ENCODE results near the gene RXYLT1. TPM values are rescaled to one million over a fixed set of nuclear protein-coding genes. Genes with fewer than 3 reads are reported as not detected.

RXYLT1 gene
- total RNA-seq, 2 donors from 2014 or later = 14.7 to 20.9 TPM

- H3K27me3 Mint-ChIP-seq = peaks cover 18 to 25% of the 10 kb centered on the region in 2 donors
- H3K9me3 Mint-ChIP-seq = no peaks in the 10 kb centered on the region
- no peak overlapping the region for H3K27ac Mint-ChIP-seq
- DNase-seq (ENCODE audit: low spot score) (no peak), ATAC-seq (no peak)
- no peak overlapping the region for H3K4me3 Mint-ChIP-seq
- H3K4me1 Mint-ChIP-seq (ENCODE audit: low read depth in 2 of 2) = no peaks in the 10 kb centered on the region
- peaks cover 4% of the 10 kb centered on the region for H3K36me3 Mint-ChIP-seq
Observed at GRCh38 chr12:63770375-63770774, 9.3 kb upstream of the RXYLT1 start.

- Mint-ChIP-seq H3K27ac (no peak overlapping the region), H3K9me3 (no peaks in the 10 kb centered on the region), H3K36me3 (peaks cover 4% of the 10 kb centered on the region), H3K4me3 (no peak overlapping the region), H3K4me1 (ENCODE audit: low read depth in 2 of 2) (peaks cover 11 to 24% of the 10 kb centered on the region in 2 donors), H3K27me3 (peaks cover 14 to 24% of the 10 kb centered on the region in 2 donors)
- no peak for DNase-seq (ENCODE audit: low spot score)
- ATAC-seq = no peak
Observed at GRCh38 chr12:63777340-63777739, 2.4 kb upstream of the RXYLT1 start.

- Mint-ChIP-seq H3K27me3 (no peaks in the 10 kb centered on the region), H3K36me3 (peaks cover 24% of the 10 kb centered on the region), H3K4me1 (ENCODE audit: low read depth in 2 of 2) (peaks cover 14 to 40% of the 10 kb centered on the region in 2 donors), H3K4me3 (no peak overlapping the region), H3K9me3 (no peaks in the 10 kb centered on the region), H3K27ac (no peak overlapping the region)
- ATAC-seq = no peak
- no peak for DNase-seq (ENCODE audit: low spot score)
Observed at GRCh38 chr12:63782466-63782865, 2.8 kb downstream of the RXYLT1 start.

DNA sequence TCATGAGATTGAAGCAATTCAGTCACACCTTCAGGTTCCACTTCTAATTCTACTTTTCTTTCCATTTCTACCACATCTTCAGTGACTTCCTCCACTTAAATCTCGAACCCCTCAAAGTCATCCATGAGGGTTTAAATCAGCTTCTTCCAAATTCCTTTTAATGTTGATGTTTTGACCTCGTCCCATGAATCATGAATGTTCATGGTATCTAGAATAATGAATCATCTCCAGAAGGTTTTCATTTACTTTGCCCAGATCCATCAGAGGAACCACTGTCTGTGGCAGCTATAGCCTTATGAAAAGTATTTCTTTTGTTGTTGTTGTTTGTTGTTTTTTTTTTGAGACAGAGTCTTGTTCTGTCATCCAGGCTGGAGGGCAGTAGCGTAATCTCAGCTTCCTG is 7.6 kb downstream of the RXYLT1 start:
- H3K27ac Mint-ChIP-seq = no peak overlapping the region
- H3K9me3 Mint-ChIP-seq = no peaks in the 10 kb centered on the region
- no peak for DNase-seq (ENCODE audit: low spot score)
- no peaks in the 10 kb centered on the region for H3K27me3 Mint-ChIP-seq
- no peak overlapping the region for H3K4me3 Mint-ChIP-seq
- H3K4me1 Mint-ChIP-seq (ENCODE audit: low read depth in 2 of 2) = peaks cover 10 to 16% of the 10 kb centered on the region in 2 donors
- ATAC-seq = no peak
- peaks cover 33% of the 10 kb centered on the region for H3K36me3 Mint-ChIP-seq

GRCh38 chr12:63790608-63790945 is 10.9 kb downstream of the RXYLT1 start:
- no peaks in the 10 kb centered on the region for H3K9me3 Mint-ChIP-seq
- no peak for ATAC-seq

DNA sequence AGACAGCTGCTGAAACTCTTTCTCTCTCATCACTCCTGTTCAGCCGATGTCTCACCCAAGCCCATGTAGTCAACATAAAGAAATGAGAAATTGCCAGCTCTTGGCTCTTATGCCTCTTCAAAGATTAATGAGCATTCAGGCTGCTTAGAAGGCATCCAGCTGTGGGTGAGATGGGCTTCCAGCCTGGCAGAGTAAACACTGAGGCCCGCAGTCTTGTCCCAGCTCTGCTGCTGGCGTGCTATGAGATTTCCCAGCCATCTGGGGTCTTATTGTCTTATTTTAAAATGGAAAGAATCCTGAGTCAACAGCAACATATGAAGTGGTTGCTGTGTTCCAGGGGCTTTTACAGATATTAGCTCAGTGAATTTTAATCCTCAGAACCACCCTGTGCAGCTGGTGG is 12.6 kb downstream of the RXYLT1 start:
- H3K4me1 Mint-ChIP-seq (ENCODE audit: low read depth in 2 of 2) = peaks cover 0 to 5% of the 10 kb centered on the region in 2 donors
- H3K9me3 Mint-ChIP-seq = no peaks in the 10 kb centered on the region
- H3K27me3 Mint-ChIP-seq = no peaks in the 10 kb centered on the region
- peaks cover 14% of the 10 kb centered on the region for H3K36me3 Mint-ChIP-seq
- DNase-seq (ENCODE audit: low spot score) (no peak), ATAC-seq (no peak)
- no peak overlapping the region for H3K4me3 Mint-ChIP-seq
- H3K27ac Mint-ChIP-seq = no peak overlapping the region

More at GRCh38 chr12:63790608-63790945, 10.9 kb downstream of the RXYLT1 start:
- Mint-ChIP-seq H3K27ac (no peak overlapping the region), H3K4me3 (no peak overlapping the region), H3K27me3 (no peaks in the 10 kb centered on the region), H3K4me1 (ENCODE audit: low read depth in 2 of 2) (peaks cover 0 to 7% of the 10 kb centered on the region in 2 donors), H3K36me3 (peaks cover 17% of the 10 kb centered on the region)
- no peak for DNase-seq (ENCODE audit: low spot score)

GRCh38 chr12:63795032-63795687 is 15.5 kb downstream of the RXYLT1 start:
- peaks cover 5% of the 10 kb centered on the region for H3K36me3 Mint-ChIP-seq
- ATAC-seq = no peak
- no peak overlapping the region for H3K27ac Mint-ChIP-seq
- no peak overlapping the region for H3K4me3 Mint-ChIP-seq
- H3K27me3 Mint-ChIP-seq = no peaks in the 10 kb centered on the region
- H3K9me3 Mint-ChIP-seq = no peaks in the 10 kb centered on the region
- H3K4me1 Mint-ChIP-seq (ENCODE audit: low read depth in 2 of 2) = no peaks in the 10 kb centered on the region
- no peak for DNase-seq (ENCODE audit: low spot score)

GRCh38 chr12:63795944-63796343 is 16.2 kb downstream of the RXYLT1 start:
- Mint-ChIP-seq H3K4me3 (no peak overlapping the region), H3K9me3 (no peaks in the 10 kb centered on the region), H3K36me3 (peaks cover under 1% of the 10 kb centered on the region), H3K27ac (no peak overlapping the region), H3K27me3 (no peaks in the 10 kb centered on the region), H3K4me1 (ENCODE audit: low read depth in 2 of 2) (no peaks in the 10 kb centered on the region)
- ATAC-seq (no peak), DNase-seq (ENCODE audit: low spot score) (no peak)

- H3K4me1 Mint-ChIP-seq (ENCODE audit: low read depth in 2 of 2) = no peaks in the 10 kb centered on the region
- no peaks in the 10 kb centered on the region for H3K36me3 Mint-ChIP-seq
- H3K27me3 Mint-ChIP-seq = no peaks in the 10 kb centered on the region
- DNase-seq (ENCODE audit: low spot score) (no peak), ATAC-seq (no peak)
- H3K9me3 Mint-ChIP-seq = no peaks in the 10 kb centered on the region
- H3K4me3 Mint-ChIP-seq = no peak overlapping the region
- no peak overlapping the region for H3K27ac Mint-ChIP-seq
Observed at GRCh38 chr12:63802012-63802608, 22.4 kb downstream of the RXYLT1 start.

DNA sequence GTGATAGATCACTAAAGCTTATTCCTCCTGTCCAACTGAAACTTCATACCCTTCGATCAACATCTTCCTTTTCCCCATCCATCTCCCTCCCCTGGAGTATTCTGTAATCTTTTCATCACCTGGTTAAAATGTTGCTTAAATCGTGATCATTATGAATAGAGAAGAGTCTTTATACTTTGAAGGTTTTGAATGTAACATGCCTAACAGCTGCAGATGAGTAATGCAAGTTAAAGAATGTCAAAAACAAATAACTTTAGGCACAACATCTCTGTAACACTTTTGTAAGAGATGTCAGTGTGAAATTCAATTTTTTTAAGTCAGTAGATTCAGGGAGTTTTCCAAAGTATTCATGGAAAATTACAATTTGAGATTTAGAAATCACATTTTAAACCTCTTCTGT is 25.0 kb downstream of the RXYLT1 start:
- H3K9me3 Mint-ChIP-seq = no peaks in the 10 kb centered on the region
- H3K27ac Mint-ChIP-seq = no peak overlapping the region
- H3K4me1 Mint-ChIP-seq (ENCODE audit: low read depth in 2 of 2) = peaks cover 0 to 3% of the 10 kb centered on the region in 2 donors
- ATAC-seq = no peak
- no peak overlapping the region for H3K4me3 Mint-ChIP-seq
- H3K27me3 Mint-ChIP-seq = no peaks in the 10 kb centered on the region
- no peak for DNase-seq (ENCODE audit: low spot score)
- H3K36me3 Mint-ChIP-seq = no peaks in the 10 kb centered on the region

GRCh38 chr12:63805704-63806672 is 26.3 kb downstream of the RXYLT1 start:
- H3K9me3 Mint-ChIP-seq = no peaks in the 10 kb centered on the region
- no peak overlapping the region for H3K27ac Mint-ChIP-seq
- H3K36me3 Mint-ChIP-seq = no peaks in the 10 kb centered on the region
- ATAC-seq (no peak), DNase-seq (ENCODE audit: low spot score) (no peak)
- H3K4me3 Mint-ChIP-seq = no peak overlapping the region
- no peaks in the 10 kb centered on the region for H3K27me3 Mint-ChIP-seq
- H3K4me1 Mint-ChIP-seq (ENCODE audit: low read depth in 2 of 2) = peaks cover under 1 to 3% of the 10 kb centered on the region in 2 donors

DNA sequence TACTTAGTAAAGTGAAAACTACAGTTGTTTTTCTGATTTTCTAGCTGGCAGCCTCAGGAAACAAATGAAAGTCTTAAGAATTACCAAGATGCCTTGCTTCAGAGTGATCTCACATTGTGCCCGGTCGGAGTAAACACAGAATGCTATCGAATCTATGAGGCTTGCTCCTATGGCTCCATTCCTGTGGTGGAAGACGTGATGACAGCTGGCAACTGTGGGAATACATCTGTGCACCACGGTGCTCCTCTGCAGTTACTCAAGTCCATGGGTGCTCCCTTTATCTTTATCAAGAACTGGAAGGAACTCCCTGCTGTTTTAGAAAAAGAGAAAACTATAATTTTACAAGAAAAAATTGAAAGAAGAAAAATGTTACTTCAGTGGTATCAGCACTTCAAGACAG is 28.9 kb downstream of the RXYLT1 start:
- no peaks in the 10 kb centered on the region for H3K9me3 Mint-ChIP-seq
- H3K27me3 Mint-ChIP-seq = no peaks in the 10 kb centered on the region
- ATAC-seq (no peak), DNase-seq (ENCODE audit: low spot score) (no peak)
- no peak overlapping the region for H3K4me3 Mint-ChIP-seq
- no peaks in the 10 kb centered on the region for H3K36me3 Mint-ChIP-seq
- H3K27ac Mint-ChIP-seq = no peak overlapping the region
- H3K4me1 Mint-ChIP-seq (ENCODE audit: low read depth in 2 of 2) = peaks cover 3 to 5% of the 10 kb centered on the region in 2 donors

DNA sequence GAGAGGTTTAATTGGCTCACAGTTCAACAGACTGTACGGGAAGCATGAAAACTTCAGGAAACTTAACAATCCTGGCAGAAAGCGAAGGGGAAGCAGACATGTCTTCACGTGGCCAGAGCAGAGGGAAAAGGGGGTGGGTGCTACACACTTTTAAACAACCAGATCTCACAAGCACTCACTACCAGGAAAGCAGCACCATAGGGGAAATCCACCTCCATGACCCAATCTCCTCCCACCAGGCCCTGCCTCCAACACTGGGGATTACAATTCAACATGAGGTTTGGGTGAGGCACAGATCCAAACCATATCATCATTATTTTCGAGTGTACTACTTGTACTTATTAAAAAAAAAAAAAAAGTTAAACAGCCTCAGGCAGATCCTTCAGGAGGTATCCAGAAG is 29.9 kb downstream of the RXYLT1 start:
- no peaks in the 10 kb centered on the region for H3K9me3 Mint-ChIP-seq
- H3K27ac Mint-ChIP-seq = peak overlapping the region in 1 of 2 donors; percentile 30
- H3K36me3 Mint-ChIP-seq = no peaks in the 10 kb centered on the region
- H3K27me3 Mint-ChIP-seq = no peaks in the 10 kb centered on the region
- no peak for DNase-seq (ENCODE audit: low spot score)
- no peak overlapping the region for H3K4me3 Mint-ChIP-seq
- peaks cover 3 to 8% of the 10 kb centered on the region in 2 donors for H3K4me1 Mint-ChIP-seq (ENCODE audit: low read depth in 2 of 2)
- ATAC-seq = no peak

GRCh38 chr12:63811334-63811733 is 31.6 kb downstream of the RXYLT1 start:
- Mint-ChIP-seq H3K27me3 (peaks cover 0 to 3% of the 10 kb centered on the region in 2 donors), H3K4me1 (ENCODE audit: low read depth in 2 of 2) (peaks cover 18 to 20% of the 10 kb centered on the region in 2 donors), H3K4me3 (no peak overlapping the region), H3K9me3 (no peaks in the 10 kb centered on the region), H3K27ac (peak overlapping the region in 1 of 2 donors; percentile 56), H3K36me3 (no peaks in the 10 kb centered on the region)
- ATAC-seq (no peak), DNase-seq (ENCODE audit: low spot score) (no peak)
